Muscle of back (tissue), 11 donors: Measurements from ENCODE around the gene SOX21. TPM values are rescaled to one million over a fixed set of nuclear protein-coding genes. Genes with fewer than 3 reads are reported as not detected.

ENCODE experiments used
- DNase-seq, 3 donors: peaks; one replicate each; pipeline versions ENCODE4 v3.0.0 to v3.0.0-alpha.2; 2013
- polyA plus RNA-seq, 10 donors: library from polyadenylated mRNA; unstranded; fragments of 120-200 nt; gene quantifications; one replicate each; pipeline ENCODE4 v1.2.1, GENCODE V29; 2013; ENCODE audit not compliant: insufficient read length in 10 of 10

Gene SOX21
- polyA plus RNA-seq, 10 donors = 0.04 to 4.9 (median 1.9) TPM; not detected in 6

GRCh38 chr13:94679614-94680013 lies 32.7 kb downstream of the SOX21 start:
- no peak for DNase-seq

- no peak for DNase-seq
Observed at GRCh38 chr13:94678845-94679244, 33.5 kb downstream of the SOX21 start.

GRCh38 chr13:94677799-94678198 lies 34.5 kb downstream of the SOX21 start:
- DNase-seq = no peak

- peak in 2 of 3 donors; percentile 8 to 17 for DNase-seq
Observed at GRCh38 chr13:94674609-94675348, 37.6 kb downstream of the SOX21 start.

GRCh38 chr13:94673851-94674250 lies 38.5 kb downstream of the SOX21 start:
- DNase-seq = no peak

GRCh38 chr13:94672400-94672799 lies 39.9 kb downstream of the SOX21 start:
- no peak for DNase-seq

GRCh38 chr13:94667190-94667589 lies 45.2 kb downstream of the SOX21 start:
- DNase-seq = no peak

GRCh38 chr13:94666065-94666464 lies 46.3 kb downstream of the SOX21 start:
- DNase-seq = no peak

- DNase-seq = no peak
Observed at GRCh38 chr13:94664889-94665288, 47.5 kb downstream of the SOX21 start.

GRCh38 chr13:94662274-94662945 lies 49.9 kb downstream of the SOX21 start:
- peak in 1 of 3 donors; percentile 20 for DNase-seq

- DNase-seq = no peak
Observed at GRCh38 chr13:94661406-94661805, 50.9 kb downstream of the SOX21 start.

GRCh38 chr13:94660695-94661326 lies 51.5 kb downstream of the SOX21 start:
- peak in 1 of 3 donors; percentile 45 for DNase-seq

Other genes starting within 250 kb of the SOX21 start
- 10 to 100 TPM in 1 of 10 donors, 1 to 10 TPM in 1, under 1 TPM in 8; 0.16 to 21.5 (median 0.31) TPM for gene DCT, start 232.9 kb downstream of the SOX21 start, polyA plus RNA-seq
- 10 to 100 TPM in 8 of 10 donors, 1 to 10 TPM in 2; 9.0 to 14.1 (median 10.7) TPM for gene TGDS, start 116.4 kb downstream of the SOX21 start, polyA plus RNA-seq
- 1 to 10 TPM; 5.0 to 8.3 (median 7.5) TPM for gene GPR180, start 110.7 kb downstream of the SOX21 start, polyA plus RNA-seq